ENCODE data around the gene RRP8.

DNA sequence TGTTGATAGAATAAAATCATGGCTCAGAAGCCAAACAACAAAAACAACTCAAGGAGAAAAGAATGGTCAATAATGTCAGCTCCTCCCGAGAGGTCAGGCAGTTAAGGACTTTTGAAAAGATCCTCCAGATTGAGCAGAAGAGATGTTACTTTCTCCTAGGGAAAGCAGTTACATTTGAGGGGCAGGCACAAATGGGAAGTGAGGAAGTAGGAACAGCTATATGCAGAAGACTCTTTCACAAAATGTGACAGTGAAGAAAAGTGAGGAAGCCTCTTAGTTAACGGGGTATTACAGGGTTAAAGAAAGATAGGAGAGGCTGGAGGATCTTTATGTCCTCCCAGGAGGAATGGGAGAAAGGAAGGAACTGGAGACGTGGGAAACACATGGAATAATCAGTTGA lies 48.8 kb upstream of the RRP8 start:
- TF ChIP-seq, protein P1, sequence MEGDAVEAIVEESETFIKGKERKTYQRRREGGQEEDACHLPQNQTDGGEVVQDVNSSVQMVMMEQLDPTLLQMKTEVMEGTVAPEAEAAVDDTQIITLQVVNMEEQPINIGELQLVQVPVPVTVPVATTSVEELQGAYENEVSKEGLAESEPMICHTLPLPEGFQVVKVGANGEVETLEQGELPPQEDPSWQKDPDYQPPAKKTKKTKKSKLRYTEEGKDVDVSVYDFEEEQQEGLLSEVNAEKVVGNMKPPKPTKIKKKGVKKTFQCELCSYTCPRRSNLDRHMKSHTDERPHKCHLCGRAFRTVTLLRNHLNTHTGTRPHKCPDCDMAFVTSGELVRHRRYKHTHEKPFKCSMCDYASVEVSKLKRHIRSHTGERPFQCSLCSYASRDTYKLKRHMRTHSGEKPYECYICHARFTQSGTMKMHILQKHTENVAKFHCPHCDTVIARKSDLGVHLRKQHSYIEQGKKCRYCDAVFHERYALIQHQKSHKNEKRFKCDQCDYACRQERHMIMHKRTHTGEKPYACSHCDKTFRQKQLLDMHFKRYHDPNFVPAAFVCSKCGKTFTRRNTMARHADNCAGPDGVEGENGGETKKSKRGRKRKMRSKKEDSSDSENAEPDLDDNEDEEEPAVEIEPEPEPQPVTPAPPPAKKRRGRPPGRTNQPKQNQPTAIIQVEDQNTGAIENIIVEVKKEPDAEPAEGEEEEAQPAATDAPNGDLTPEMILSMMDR (IDR thresholded peaks at IDR 0.05; ENCODE audit: control extremely low read depth in 1 of 3, insufficient read depth in 1 of 3, low read depth in 1 of 3, low read length in 3 of 3) = no peak
- TF ChIP-seq POLR2A (IDR thresholded peaks at IDR 0.05; ENCODE audit: control extremely low read depth in 1 of 2, low read depth in 2 of 2, low read length in 2 of 2) (no peak), CHD1 (IDR thresholded peaks at IDR 0.05; ENCODE audit: low read depth, low read length) (no peak), EZH2 (IDR thresholded peaks at IDR 0.05; ENCODE audit: low read depth, low read length, severe bottlenecking) (no peak)
- TF ChIP-seq, protein P2, sequence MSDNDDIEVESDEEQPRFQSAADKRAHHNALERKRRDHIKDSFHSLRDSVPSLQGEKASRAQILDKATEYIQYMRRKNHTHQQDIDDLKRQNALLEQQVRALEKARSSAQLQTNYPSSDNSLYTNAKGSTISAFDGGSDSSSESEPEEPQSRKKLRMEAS (IDR thresholded peaks at IDR 0.05) = no peak
